Erythroblast (primary cell): Measurements from ENCODE around the gene DOK7.

Experiments used
- GATA1 ChIP-seq: IDR thresholded peaks from 2 replicates; pipeline ENCODE4 v1.6.1; 2011; ENCODE audit warnings: low read depth, mild to moderate bottlenecking, control low read depth, low read length, moderate library complexity
- POLR2A ChIP-seq: IDR thresholded peaks from 2 replicates; pipeline ENCODE4 v1.6.1; 2011; ENCODE audit warnings: mild to moderate bottlenecking, low read length

GRCh38 chr4:3415471-3416141 is 47.5 kb upstream of the DOK7 start:
- TF ChIP-seq POLR2A (no peak), GATA1 (no peak)
